Neuron (in vitro differentiated cells): ENCODE results near the gene CIRBP.

ENCODE experiments used
- H2AFZ ChIP-seq: one replicate; pipeline ENCODE4 v1.6.1; 2013; ENCODE audit warnings: low read depth, mild to moderate bottlenecking, inconsistent platforms, low read length, moderate library complexity
- H3K27me3 ChIP-seq: one replicate; pipeline ENCODE4 v1.6.1; 2013; ENCODE audit warnings: low read length; ENCODE audit not compliant: insufficient read depth
- H3K36me3 ChIP-seq: one replicate; pipeline ENCODE4 v1.6.1; 2013; ENCODE audit warnings: low read length; ENCODE audit not compliant: insufficient read depth
- H3K4me1 ChIP-seq: one replicate; pipeline ENCODE4 v1.6.1; 2013; ENCODE audit warnings: low read length; ENCODE audit not compliant: insufficient read depth
- H3K4me3 ChIP-seq: 2 replicates; pipeline ENCODE4 v1.5.1; 2013; ENCODE audit warnings: mild to moderate bottlenecking, low read length, moderate library complexity
- H3K9me3 ChIP-seq: one replicate; pipeline ENCODE4 v1.6.1; 2013; ENCODE audit warnings: low read length

The CIRBP gene

GRCh38 chr19:1290703-1291651, 21.8 kb downstream of the CIRBP start:
- Histone ChIP-seq H3K4me3 (no peak overlapping the region), H3K4me1 (peaks cover 18% of the 10 kb centered on the region), H2AFZ (no peak overlapping the region), H3K9me3 (no peaks in the 10 kb centered on the region), H3K36me3 (no peaks in the 10 kb centered on the region), H3K27me3 (no peaks in the 10 kb centered on the region)

- H3K4me1 ChIP-seq: peaks cover 13% of the 10 kb centered on the region
- no peaks in the 10 kb centered on the region for H3K27me3 ChIP-seq
- no peaks in the 10 kb centered on the region for H3K9me3 ChIP-seq
- no peak overlapping the region for H3K4me3 ChIP-seq
- no peaks in the 10 kb centered on the region for H3K36me3 ChIP-seq
- H2AFZ ChIP-seq: no peak overlapping the region
Observed at GRCh38 chr19:1291761-1292418, 22.8 kb downstream of the CIRBP start.

GRCh38 chr19:1292419-1293151, 23.5 kb downstream of the CIRBP start:
- Histone ChIP-seq H3K4me1 (peaks cover 6% of the 10 kb centered on the region), H3K27me3 (no peaks in the 10 kb centered on the region), H2AFZ (no peak overlapping the region), H3K36me3 (no peaks in the 10 kb centered on the region), H3K9me3 (no peaks in the 10 kb centered on the region), H3K4me3 (no peak overlapping the region)

- Histone ChIP-seq H3K4me1 (no peaks in the 10 kb centered on the region), H3K4me3 (no peak overlapping the region), H3K36me3 (peaks cover 3% of the 10 kb centered on the region), H3K27me3 (no peaks in the 10 kb centered on the region), H3K9me3 (no peaks in the 10 kb centered on the region), H2AFZ (no peak overlapping the region)
Observed at GRCh38 chr19:1293782-1294604, 24.9 kb downstream of the CIRBP start.

GRCh38 chr19:1294688-1295087, 25.6 kb downstream of the CIRBP start:
- Histone ChIP-seq H3K27me3 (no peaks in the 10 kb centered on the region), H3K9me3 (no peaks in the 10 kb centered on the region), H2AFZ (no peak overlapping the region), H3K4me1 (no peaks in the 10 kb centered on the region), H3K4me3 (no peak overlapping the region), H3K36me3 (peaks cover 5% of the 10 kb centered on the region)

- H3K4me3 ChIP-seq: no peak overlapping the region
- peaks cover 6% of the 10 kb centered on the region for H3K36me3 ChIP-seq
- no peaks in the 10 kb centered on the region for H3K9me3 ChIP-seq
- no peaks in the 10 kb centered on the region for H3K4me1 ChIP-seq
- no peak overlapping the region for H2AFZ ChIP-seq
- H3K27me3 ChIP-seq: no peaks in the 10 kb centered on the region
Observed at GRCh38 chr19:1295169-1296012, 26.3 kb downstream of the CIRBP start.

- no peak overlapping the region for H2AFZ ChIP-seq
- no peaks in the 10 kb centered on the region for H3K27me3 ChIP-seq
- no peak overlapping the region for H3K4me3 ChIP-seq
- no peaks in the 10 kb centered on the region for H3K4me1 ChIP-seq
- H3K9me3 ChIP-seq: no peaks in the 10 kb centered on the region
- H3K36me3 ChIP-seq: peaks cover 6% of the 10 kb centered on the region
Observed at GRCh38 chr19:1296078-1296477, 26.9 kb downstream of the CIRBP start.

- Histone ChIP-seq H2AFZ (no peak overlapping the region), H3K4me1 (no peaks in the 10 kb centered on the region), H3K4me3 (no peak overlapping the region), H3K9me3 (no peaks in the 10 kb centered on the region), H3K27me3 (no peaks in the 10 kb centered on the region), H3K36me3 (peaks cover 6% of the 10 kb centered on the region)
Observed at GRCh38 chr19:1296575-1297271, 27.6 kb downstream of the CIRBP start.

GRCh38 chr19:1298235-1298634, 29.1 kb downstream of the CIRBP start:
- H3K4me1 ChIP-seq: peaks cover 13% of the 10 kb centered on the region
- H3K4me3 ChIP-seq: no peak overlapping the region
- no peaks in the 10 kb centered on the region for H3K9me3 ChIP-seq
- H3K27me3 ChIP-seq: no peaks in the 10 kb centered on the region
- no peak overlapping the region for H2AFZ ChIP-seq
- peaks cover 6% of the 10 kb centered on the region for H3K36me3 ChIP-seq

GRCh38 chr19:1299801-1300200, 30.7 kb downstream of the CIRBP start:
- Histone ChIP-seq H3K27me3 (no peaks in the 10 kb centered on the region), H3K9me3 (no peaks in the 10 kb centered on the region), H3K4me1 (peaks cover 13% of the 10 kb centered on the region), H2AFZ (no peak overlapping the region), H3K4me3 (no peak overlapping the region), H3K36me3 (peaks cover 6% of the 10 kb centered on the region)

- Histone ChIP-seq H3K27me3 (no peaks in the 10 kb centered on the region), H3K4me1 (peaks cover 13% of the 10 kb centered on the region), H3K4me3 (no peak overlapping the region), H3K36me3 (peaks cover 6% of the 10 kb centered on the region), H3K9me3 (no peaks in the 10 kb centered on the region), H2AFZ (no peak overlapping the region)
Observed at GRCh38 chr19:1300744-1301490, 31.8 kb downstream of the CIRBP start.
